GM04503 (cell line): ENCODE measurements around the gene CAB39L.
"Not testable (repeated sequence)": the region's sequence is repeated elsewhere in the genome, so short reads cannot be mapped to it uniquely, and the experiment has no call there.

Experiments used
- DNase-seq: peaks from one replicate; pipeline ENCODE4 v3.0.0-alpha.2; 2012; ENCODE audit warnings: low read depth

CAB39L gene

GRCh38 chr13:49346460-49346859 lies 97.4 kb downstream of the CAB39L start:
- no peak for DNase-seq

GRCh38 chr13:49343731-49344130 lies 100.1 kb downstream of the CAB39L start:
- DNase-seq = no peak

- DNase-seq = no peak
Measured at GRCh38 chr13:49343255-49343654, 100.6 kb downstream of the CAB39L start.

GRCh38 chr13:49342454-49342853 lies 101.4 kb downstream of the CAB39L start:
- no peak for DNase-seq

GRCh38 chr13:49341941-49342340 lies 101.9 kb downstream of the CAB39L start:
- DNase-seq = no peak

- DNase-seq = no peak
Measured at GRCh38 chr13:49341517-49341916, 102.3 kb downstream of the CAB39L start.

GRCh38 chr13:49340161-49340560 lies 103.7 kb downstream of the CAB39L start:
- no peak for DNase-seq

- DNase-seq = no peak
Measured at GRCh38 chr13:49336655-49337054, 107.2 kb downstream of the CAB39L start.

GRCh38 chr13:49330546-49330864 lies 113.4 kb downstream of the CAB39L start:
- DNase-seq = no peak

GRCh38 chr13:49329831-49330545 lies 113.9 kb downstream of the CAB39L start:
- no peak for DNase-seq

GRCh38 chr13:49327145-49327544 lies 116.7 kb downstream of the CAB39L start:
- DNase-seq = not testable (repeated sequence)

GRCh38 chr13:49326222-49326917 lies 117.5 kb downstream of the CAB39L start:
- DNase-seq = no peak

GRCh38 chr13:49323344-49323743 lies 120.5 kb downstream of the CAB39L start:
- DNase-seq = no peak

- DNase-seq = no peak
Measured at GRCh38 chr13:49322702-49323101, 121.2 kb downstream of the CAB39L start.

GRCh38 chr13:49320975-49321374 lies 122.9 kb downstream of the CAB39L start:
- DNase-seq = no peak

- DNase-seq = no peak
Measured at GRCh38 chr13:49319951-49320350, 123.9 kb downstream of the CAB39L start.

GRCh38 chr13:49319551-49319950 lies 124.3 kb downstream of the CAB39L start:
- peak; percentile 48 for DNase-seq

GRCh38 chr13:49315756-49316482 lies 127.9 kb downstream of the CAB39L start:
- no peak for DNase-seq

- DNase-seq = no peak
Measured at GRCh38 chr13:49315036-49315565, 128.8 kb downstream of the CAB39L start.

- DNase-seq = no peak
Measured at GRCh38 chr13:49314344-49314882, 129.5 kb downstream of the CAB39L start.

- DNase-seq = no peak
Measured at GRCh38 chr13:49311816-49312215, 132.0 kb downstream of the CAB39L start.

- DNase-seq = no peak
Measured at GRCh38 chr13:49310251-49310650, 133.6 kb downstream of the CAB39L start.
